HepG2 (cell line): ENCODE measurements around the gene SRCIN1. TPM values are rescaled to one million over a fixed set of nuclear protein-coding genes. Genes with fewer than 3 reads are reported as not detected.

Experiments
- ATAC-seq: fragments of 200-7000 bp; cut with Tn5 transposase; 3 replicates; pipeline ENCODE4 v1.9.1; 2020; ENCODE audit warnings: mild to moderate bottlenecking, moderate library complexity
- BruUV-seq: library from RNA; stranded (reverse); fragments of 400-500 nt; replicated peaks from 2 replicates; lab custom pipeline; 2021; lab: Mats Ljungman, UMichigan
- CTCF ChIA-PET: fragments of 300-600 bp; formaldehyde crosslinking; extraction: SDS; loops from one replicate; lab custom pipeline; 2021; ENCODE audit warnings: low total read pairs, inconsistent platforms, low intra/inter-chr PET ratio; lab: Yijun Ruan, JAX
- POLR2A ChIA-PET: fragments of 350-600 bp; sonication (Branson Sonifier 250); formaldehyde crosslinking; loops from one replicate; lab custom pipeline; 2020; ENCODE audit warnings: antibody characterized with exemption, inconsistent platforms; lab: Yijun Ruan, JAX
- DNase-seq: peaks from one replicate; pipeline ENCODE4 v3.0.0-alpha.2; 2015; ENCODE audit warnings: low spot score
- FAIRE-seq: peaks from 3 replicates; lab custom pipeline; 2011; peaks lifted over from hg19 to GRCh38; lab: Jason Lieb, UNC
- H2AFZ ChIP-seq: one replicate; pipeline ENCODE4 v1.6.1; 2011; ENCODE audit warnings: low read length, inconsistent platforms
- H3K27ac ChIP-seq: fragments of 300-600 bp; 3 replicates; pipeline ENCODE4 v1.8.0; 2011; ENCODE audit warnings: mixed run types, mild to moderate bottlenecking, mixed read lengths, low read length, inconsistent platforms; ENCODE audit not compliant: insufficient read depth; ENCODE audit errors: extremely low read length
- H3K27me3 ChIP-seq, 2 experiments: fragments of 200-600 bp in 1 of 2; 2 replicates in 1 of 2; 3 replicates in 1 of 2; pipeline versions ENCODE4 v1.6.0 to v1.8.0; 2011; ENCODE audit warnings: low read length in 2 of 2, mild to moderate bottlenecking in 2 of 2, moderate library complexity in 2 of 2, inconsistent platforms in 1 of 2; ENCODE audit not compliant: insufficient read depth in 2 of 2, control insufficient read depth in 1 of 2
- H3K36me3 ChIP-seq, 2 experiments: fragments of 200-600 bp in 1 of 2; replicated peaks in 1 of 2; 2 replicates in 1 of 2; 3 replicates in 1 of 2; pipeline versions ENCODE4 v1.5.1 to v1.8.0; 2011; ENCODE audit warnings: low read length in 2 of 2, inconsistent platforms in 1 of 2; ENCODE audit not compliant: insufficient read depth in 2 of 2, control insufficient read depth in 1 of 2
- H3K4me1 ChIP-seq: 2 replicates; pipeline ENCODE4 v1.5.1; 2012; ENCODE audit warnings: low read length, inconsistent platforms; ENCODE audit not compliant: insufficient read depth
- H3K4me2 ChIP-seq: 2 replicates; pipeline ENCODE4 v1.6.0; 2011; ENCODE audit warnings: low read depth, low read length, inconsistent platforms
- H3K4me3 ChIP-seq, 3 experiments: fragments of 200-600 bp in 1 of 3; sonication (generic), shearing (Covaris generic) in 1 of 3; replicated peaks in 1 of 3; 2 replicates each; pipeline ENCODE4 v1.5.1; 2011 to 2016; ENCODE audit warnings: low read length in 3 of 3, inconsistent platforms in 2 of 3, low read depth in 2 of 3, mild to moderate bottlenecking in 2 of 3, control low read depth in 1 of 3, mixed read lengths in 1 of 3; ENCODE audit not compliant: insufficient read depth in 1 of 3
- H3K79me2 ChIP-seq: one replicate; pipeline ENCODE4 v1.6.1; 2011; ENCODE audit warnings: low read length, inconsistent platforms; ENCODE audit not compliant: insufficient read depth
- H3K9ac ChIP-seq: 2 replicates; pipeline ENCODE4 v1.6.0; 2011; ENCODE audit warnings: mild to moderate bottlenecking, low read depth, low read length, inconsistent platforms; ENCODE audit not compliant: insufficient read depth
- H3K9me3 ChIP-seq: 2 replicates; pipeline ENCODE4 v1.5.1; 2012; ENCODE audit warnings: mild to moderate bottlenecking, low read length
- H4K20me1 ChIP-seq: 2 replicates; pipeline ENCODE4 v1.6.0; 2011; ENCODE audit warnings: inconsistent platforms, mild to moderate bottlenecking, low read length, moderate library complexity; ENCODE audit not compliant: insufficient read depth
- CEBPB ChIP-seq: IDR thresholded peaks from 2 replicates; pipeline ENCODE4 v1.6.1; 2011; ENCODE audit warnings: low read depth, low read length, improper control_type of control experiment, borderline replicate concordance
- EEA1 ChIP-seq: sonication (generic); formaldehyde crosslinking; IDR thresholded peaks from 2 replicates; pipeline ENCODE4 v1.5.1; 2020; ENCODE audit warnings: mild to moderate bottlenecking, missing genetic modification reagents, borderline replicate concordance
- HNRNPK ChIP-seq: fragments of 200-400 bp; formaldehyde crosslinking; IDR thresholded peaks from 2 replicates; pipeline ENCODE4 v1.6.1; 2018; ENCODE audit warnings: low read length, low read depth, moderate library complexity, mild to moderate bottlenecking; ENCODE audit not compliant: poor library complexity, severe bottlenecking
- MAFF ChIP-seq: IDR thresholded peaks from 2 replicates; pipeline ENCODE4 v1.6.1; 2011; ENCODE audit warnings: low read depth, low read length, improper control_type of control experiment
- MAFG ChIP-seq: sonication (generic); formaldehyde crosslinking; IDR thresholded peaks from 2 replicates; pipeline ENCODE4 v1.5.1; 2020; ENCODE audit warnings: mild to moderate bottlenecking, missing genetic modification reagents
- MAFK ChIP-seq, 2 experiments: IDR thresholded peaks in 1 of 2; conservative IDR thresholded peaks in 1 of 2; 2 replicates each; pipeline ENCODE4 v1.6.1; 2011; ENCODE audit warnings: improper control_type of control experiment in 2 of 2, low read length in 2 of 2
- UBTF ChIP-seq: sonication (generic); formaldehyde crosslinking; IDR thresholded peaks from 2 replicates; pipeline ENCODE4 v1.4.0; 2020; ENCODE audit warnings: mild to moderate bottlenecking, missing genetic modification reagents
- ZNF292 ChIP-seq: sonication (generic); formaldehyde crosslinking; IDR thresholded peaks from 2 replicates; pipeline ENCODE4 v1.8.1; 2022; ENCODE audit warnings: mild to moderate bottlenecking, low read depth, missing genetic modification reagents, borderline replicate concordance
- ZSCAN5A ChIP-seq: sonication (generic); formaldehyde crosslinking; IDR thresholded peaks from 2 replicates; pipeline ENCODE4 v1.8.0; 2022; ENCODE audit warnings: mild to moderate bottlenecking, missing genetic modification reagents, borderline replicate concordance
- WGBS: methylation state at CpG from one replicate; pipeline ENCODE4 v1.1.6; 2017; ENCODE audit warnings: low lambda C conversion rate; 5-methylcytosine and 5-hydroxymethylcytosine counted together
- in situ Hi-C: cut with HindIII; loops from 2 replicates; pipeline ENCODE4 v1.10.0; 2017; ENCODE audit warnings: low pct_unique_long_range_greater_than_20kb; ENCODE audit not compliant: extremely low pct_ligation_motif_present
- intact Hi-C: fragments of 100-400 bp; cut with micrococcal nuclease; formaldehyde crosslinking; loops from one replicate; pipeline ENCODE4 v1.10.0; 2022; ENCODE audit not compliant: unreplicated experiment
- polyA plus RNA-seq, 8 experiments: library from polyadenylated mRNA; depleted of rRNA in 3 of 8; stranded (reverse) in 7 of 8; unstranded in 1 of 8; fragments of >200 nt; fragmentation: Illumina TruSeq in 4 of 8; extraction: Trizol in 4 of 8; gene quantifications; 2 replicates each; pipeline versions ENCODE4 v1.2.1 to v1.2.3, GENCODE V29; 2011 to 2016; ENCODE audit warnings: low read depth in 4 of 8, missing spikeins in 1 of 8, mixed read lengths in 1 of 8; ENCODE audit not compliant: insufficient read depth in 1 of 8
- total RNA-seq, 5 experiments: library from RNA; depleted of rRNA; stranded (reverse); fragments of >200 nt; fragmentation: Illumina TruSeq; extraction: Trizol; gene quantifications; 2 replicates each; pipeline ENCODE4 v1.2.3, GENCODE V29; 2016; ENCODE audit warnings: low read depth in 1 of 5

SRCIN1 gene
- total and polyA plus RNA-seq, 2 of the 13 experiments (the other 11 are each of a cell fraction or from before 2014, with no cell fraction given): 1.2 to 9.6 TPM

- Histone ChIP-seq H3K9ac (no peak overlapping the region), H2AFZ (no peak overlapping the region), H3K4me1 (peaks cover 25% of the 10 kb centered on the region), H4K20me1 (no peaks in the 10 kb centered on the region), H3K4me3 (no peak overlapping the region), H3K9me3 (no peaks in the 10 kb centered on the region), H3K79me2 (no peaks in the 10 kb centered on the region), H3K4me2 (no peak overlapping the region), H3K27ac (no peak overlapping the region), H3K36me3 (no peaks in the 10 kb centered on the region), H3K27me3 (peaks cover 9 to 82% of the 10 kb centered on the region in 2 experiments; a peak in 4 of 5 replicates)
- intact Hi-C loops: loop anchor here (5.0 kb wide), 1 partner anchor 159 kb away; no protein-coding TSS in a partner anchor
- DNase-seq (peak; percentile 39), ATAC-seq (no peak), FAIRE-seq (no peak)
- BruUV-seq: no TSS peak
- in situ Hi-C loops: no loop called here
- ChIA-PET CTCF (interaction anchor here (0.9 kb wide), 1 partner anchor 16 kb away, joined by 3 read pairs; no protein-coding TSS in a partner anchor), POLR2A (no interaction called here)
- TF ChIP-seq UBTF (CRISPR knock-in tag): no peak
- no peak for TF ChIP-seq ZNF292 (CRISPR knock-in tag)
- no peak for TF ChIP-seq HNRNPK
- 5% methylated on average over 3 of the region's 3 CpGs for WGBS
These were observed 97.7 kb downstream of the SRCIN1 start for GRCh38 chr17:38507921-38508569.

GRCh38 chr17:38507436-38507835 lies 98.3 kb downstream of the SRCIN1 start:
- H4K20me1 ChIP-seq: no peaks in the 10 kb centered on the region
- TF ChIP-seq MAFG (CRISPR knock-in tag) (no peak), CEBPB (peak; percentile 66; the same call in 1 of the 2 replicates), ZSCAN5A (CRISPR knock-in tag) (no peak), MAFF (peak; percentile 93), EEA1 (CRISPR knock-in tag) (no peak), MAFK (conservative IDR thresholded peaks at IDR 0.05 in 1 of 2, IDR thresholded peaks at IDR 0.05 in 1 of 2; ENCODE audit: low read length in 2 of 2) (peak; percentile 92 to 96)
- peaks cover 9 to 81% of the 10 kb centered on the region in 2 experiments; a peak in 4 of 5 replicates for H3K27me3 ChIP-seq
- in situ Hi-C loops: no loop called here
- H3K9me3 ChIP-seq: no peaks in the 10 kb centered on the region
- no peak for DNase-seq
- ATAC-seq: no peak
- no peaks in the 10 kb centered on the region for H3K79me2 ChIP-seq
- intact Hi-C loops: loop anchor here (5.0 kb wide), 1 partner anchor 160 kb away; no protein-coding TSS in a partner anchor
- no peak overlapping the region for H3K27ac ChIP-seq
- no peaks in the 10 kb centered on the region for H3K36me3 ChIP-seq
- ChIA-PET CTCF (interaction anchor here (0.9 kb wide), 1 partner anchor 16 kb away, joined by 3 read pairs; no protein-coding TSS in a partner anchor), POLR2A (no interaction called here)
- no TSS peak for BruUV-seq
- H2AFZ ChIP-seq: no peak overlapping the region
- peaks cover 25% of the 10 kb centered on the region for H3K4me1 ChIP-seq
- no peak overlapping the region for H3K4me3 ChIP-seq
- WGBS: 34% methylated on average over 3 of the region's 3 CpGs
- no peak for FAIRE-seq
- no peak overlapping the region for H3K4me2 ChIP-seq
- no peak overlapping the region for H3K9ac ChIP-seq
